HG03103 (cell line): ENCODE data around the gene POP7.
"Not testable (repeated sequence)": the region's sequence is repeated elsewhere in the genome, so short reads cannot be mapped to it uniquely, and the experiment has no call there.

Experiments
- ATAC-seq: cut with Tn5 transposase; IDR thresholded peaks from one replicate; pipeline ENCODE4 v1.9.1; 2021; ENCODE audit warnings: low read depth; ENCODE audit not compliant: unreplicated experiment

Gene POP7

DNA sequence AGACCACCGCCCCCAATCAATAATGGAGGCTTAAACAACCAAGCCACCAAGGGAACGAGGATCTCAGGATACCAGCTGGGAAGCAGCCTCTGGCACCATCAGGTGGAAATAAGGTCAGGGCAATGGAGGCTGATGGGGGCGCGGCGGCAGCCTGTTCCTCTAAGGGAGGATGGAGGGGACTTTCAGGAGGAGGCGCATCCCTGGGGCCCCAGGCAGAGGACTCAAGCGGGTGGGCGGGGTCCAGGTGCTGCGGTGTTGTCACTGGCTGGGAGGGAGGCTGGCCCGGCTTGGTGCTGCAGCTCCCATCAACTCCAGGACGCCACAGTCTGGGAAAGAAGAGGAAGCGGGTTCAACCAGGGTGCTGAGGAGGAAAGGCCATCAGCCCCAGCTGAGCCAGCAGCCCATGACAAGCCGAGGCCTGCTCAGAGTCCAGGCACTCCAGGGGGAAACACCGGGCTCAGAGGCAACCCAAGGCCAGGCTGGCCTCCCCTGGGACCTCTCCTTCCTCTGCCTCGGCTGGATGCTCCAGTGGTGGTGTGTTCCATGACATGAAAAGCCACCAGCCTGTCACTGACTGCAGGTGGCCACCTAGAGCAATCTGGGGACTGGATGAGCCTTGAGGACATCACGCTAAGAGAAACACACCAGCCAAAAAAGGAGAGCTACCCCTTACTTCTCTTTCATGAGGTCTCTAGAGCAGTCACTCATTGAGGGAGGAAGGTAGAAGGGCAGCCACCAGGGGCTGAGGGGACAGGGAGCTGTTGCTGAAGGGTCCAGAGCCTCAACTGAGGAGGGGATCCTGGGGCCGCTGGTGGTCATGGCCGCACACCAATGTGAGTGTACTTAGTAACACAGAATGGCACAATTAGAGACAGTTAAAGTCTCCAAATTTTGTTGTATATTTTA, 16.4 kb upstream of the POP7 start:
- no peak for ATAC-seq

DNA sequence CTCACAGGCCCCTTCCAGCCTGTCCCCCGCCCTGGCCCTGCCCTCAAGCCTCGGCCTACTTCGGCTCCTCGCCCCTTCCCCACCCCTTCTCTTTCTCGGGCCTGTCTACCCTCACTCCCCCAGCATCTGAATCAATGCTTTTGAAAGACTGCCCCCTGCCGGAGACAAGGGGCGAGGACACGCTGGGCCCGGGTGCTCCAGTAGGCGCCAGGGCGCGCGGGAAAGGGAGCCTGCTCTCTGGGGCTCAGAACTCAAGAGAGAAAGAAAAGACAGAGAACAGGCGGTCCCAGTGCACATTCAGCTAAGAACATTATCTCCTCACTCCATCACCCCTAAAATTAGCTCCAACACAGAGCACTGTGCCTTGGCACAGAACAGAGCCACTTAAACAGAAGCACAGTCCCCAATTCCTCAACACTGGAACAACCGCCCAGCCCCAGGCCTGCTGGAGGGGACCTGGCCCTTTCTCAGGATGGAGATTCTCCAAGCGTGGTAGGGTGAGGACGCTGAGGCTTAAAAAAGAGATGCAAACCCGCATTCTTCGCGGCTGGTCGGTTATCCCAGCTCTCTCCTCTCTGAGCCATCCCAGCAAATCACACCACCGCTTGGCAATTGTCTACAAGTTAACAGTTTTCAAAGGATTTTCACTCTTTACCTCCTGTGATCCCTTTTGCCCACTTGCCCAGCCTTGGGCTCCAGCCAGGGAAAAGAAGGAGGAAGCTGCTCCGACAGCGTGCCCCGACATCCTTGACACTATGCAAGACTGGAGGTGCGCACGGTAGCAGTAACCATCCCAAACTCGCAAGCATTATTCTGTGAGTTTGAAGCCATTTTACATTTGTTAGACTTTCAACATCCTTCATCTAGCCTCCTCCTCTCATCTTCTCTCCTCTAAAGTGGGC, 14.0 kb upstream of the POP7 start:
- ATAC-seq, result peak; percentile 35

DNA sequence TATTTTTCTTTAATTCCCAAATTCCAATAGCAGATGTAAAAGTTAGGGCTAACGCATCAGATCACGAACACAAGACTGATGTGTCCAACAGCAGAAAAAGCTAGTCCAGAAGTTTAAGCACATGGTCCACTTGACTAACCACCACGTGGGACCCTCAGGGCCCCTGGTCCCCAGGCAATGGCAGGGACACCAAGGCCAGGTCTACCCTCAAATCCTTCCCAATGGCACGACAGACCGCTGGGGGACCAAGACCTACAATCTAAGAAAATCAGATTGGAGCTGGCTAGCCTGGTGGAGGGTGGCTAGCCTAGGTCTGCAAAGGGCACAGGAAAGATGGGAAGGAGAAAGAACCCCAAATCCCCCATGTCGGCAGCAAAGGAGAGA, 13.4 kb upstream of the POP7 start:
- ATAC-seq, result no peak

DNA sequence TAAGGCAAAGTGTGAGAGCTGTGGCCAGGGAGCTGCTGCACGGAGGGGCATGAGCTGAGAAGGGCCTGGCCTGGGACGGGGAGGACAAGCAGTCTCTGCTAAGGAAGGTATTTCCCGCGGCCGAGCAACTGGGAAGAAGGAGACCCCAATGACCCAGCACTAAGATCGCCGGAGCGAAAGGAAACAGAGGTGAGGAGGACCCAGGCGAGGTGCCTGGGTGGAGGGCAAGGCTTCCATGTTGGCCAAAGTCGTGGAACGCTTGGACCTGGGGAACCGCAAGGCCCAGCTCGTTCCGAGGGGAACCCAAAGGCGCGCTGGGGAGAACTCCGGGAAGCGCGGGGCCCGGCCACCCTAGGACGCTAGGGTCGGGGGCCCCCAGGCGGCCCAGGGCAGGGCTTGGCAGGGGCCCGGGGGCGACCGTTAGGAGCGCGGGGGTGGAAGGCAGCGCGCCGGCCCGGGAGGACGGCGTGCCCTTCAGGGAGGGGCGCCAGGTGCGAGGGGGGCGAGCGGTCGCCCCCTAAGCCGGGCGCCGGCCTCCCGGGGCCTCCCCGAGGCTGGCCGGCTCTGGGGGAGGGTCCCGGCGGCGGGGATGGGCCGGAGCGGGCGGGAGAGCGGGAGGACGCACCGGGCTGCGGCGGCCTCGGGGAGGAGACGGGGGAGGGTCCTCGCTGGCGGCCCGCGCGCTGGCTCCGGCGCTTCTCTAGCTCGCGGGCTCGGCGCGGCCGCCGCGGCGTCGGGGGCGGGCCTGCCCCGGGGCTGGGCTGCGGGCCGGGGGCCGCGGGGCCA, 12.4 kb upstream of the POP7 start:
- no peak for ATAC-seq

DNA sequence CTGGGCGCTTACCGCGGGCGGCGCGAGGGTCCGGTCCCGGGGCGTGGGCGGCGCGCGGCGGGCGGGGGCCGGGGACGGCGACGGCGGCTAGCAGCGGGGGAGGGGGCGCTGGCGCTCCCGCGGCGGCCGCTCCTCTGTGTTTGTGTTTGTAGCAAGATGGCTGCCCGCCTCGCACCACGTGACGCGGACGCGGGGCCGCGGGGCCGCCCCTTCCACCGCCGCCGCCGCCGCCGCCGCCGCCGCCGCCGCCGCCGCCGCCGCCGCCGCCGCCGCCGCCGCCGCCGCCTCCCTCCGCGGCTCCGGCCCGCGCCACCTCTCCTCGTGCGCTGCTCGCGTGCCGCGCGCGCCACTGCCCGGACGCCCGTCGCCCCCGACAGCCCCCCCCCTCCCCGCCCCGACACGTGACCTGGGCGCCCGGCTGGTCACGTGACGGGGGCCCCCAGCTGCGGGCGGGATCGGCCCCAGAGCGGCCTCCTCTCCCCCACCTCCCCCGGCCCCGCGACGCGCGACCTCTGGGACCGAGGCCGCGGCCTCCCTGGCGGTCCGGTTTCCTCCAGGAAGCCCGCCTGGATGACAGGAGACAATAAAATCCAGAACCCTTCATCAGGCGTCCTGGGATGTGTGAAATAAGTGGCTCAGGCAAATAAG, 11.7 kb upstream of the POP7 start, which contains the start of gene GIGYF1:
Gene GIGYF1, minus strand, starts transcription at position 153 of the 648 bp plus-strand sequence. CDS start 6,012 bp downstream, outside the sequence.
- ATAC-seq, result no peak

DNA sequence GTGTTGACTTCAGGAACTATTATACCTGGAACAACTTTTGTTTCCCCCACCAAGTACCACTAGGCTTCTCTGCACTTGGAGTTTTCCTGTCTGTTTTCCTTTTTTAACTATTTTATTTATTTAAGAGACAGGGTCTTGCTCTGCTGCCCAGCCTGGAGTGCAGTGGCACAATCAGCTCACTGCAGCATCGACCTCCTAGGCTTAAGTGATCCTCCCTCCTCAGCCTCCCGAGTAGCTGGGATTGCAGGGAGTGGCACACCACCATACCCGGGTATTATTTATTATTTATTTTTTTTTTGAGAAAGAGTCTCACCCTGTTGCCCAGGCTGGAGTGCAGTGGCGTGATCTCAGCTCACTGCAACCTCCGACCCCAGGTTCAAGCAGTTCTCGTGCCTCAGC, 9.8 kb upstream of the POP7 start:
- ATAC-seq, result no peak

DNA sequence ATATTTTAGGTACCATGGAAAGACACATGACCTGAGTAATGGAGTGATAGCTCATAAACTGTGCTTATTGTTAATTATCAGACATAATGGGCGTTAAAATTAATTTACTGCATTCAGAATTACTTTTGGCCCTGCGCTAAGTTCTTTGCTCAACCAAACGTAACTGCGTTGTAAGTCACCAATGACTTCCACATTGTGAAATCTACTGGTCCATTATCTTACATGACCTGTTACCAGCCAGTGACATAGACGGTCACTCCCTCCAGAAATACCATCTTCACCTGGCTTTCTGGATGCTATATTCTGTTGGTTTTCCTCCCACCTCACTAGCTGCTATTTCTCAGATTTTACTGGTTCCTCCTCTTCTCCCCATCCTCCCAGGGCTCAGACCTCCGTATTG, 6.9 kb upstream of the POP7 start:
- no peak for ATAC-seq

DNA sequence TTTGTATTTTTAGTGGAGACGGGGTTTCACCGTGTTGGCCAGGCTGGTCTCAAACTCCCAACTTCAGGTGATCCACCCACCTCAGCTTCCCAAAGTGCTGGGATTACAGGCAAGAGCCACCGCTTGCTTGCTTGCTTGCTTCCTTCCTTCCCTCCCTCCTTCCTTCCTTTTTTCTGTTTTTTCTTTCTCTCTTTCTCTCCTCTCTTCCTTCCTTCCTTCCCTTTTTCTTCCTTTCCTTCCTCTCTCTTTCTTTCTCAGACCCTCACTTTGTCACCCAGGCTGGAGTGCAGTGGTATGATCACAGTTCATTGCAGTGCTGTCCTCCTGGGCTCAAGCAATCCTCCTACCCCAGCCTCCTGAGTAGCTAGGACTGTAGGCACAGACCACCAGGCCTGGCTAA, 4.8 kb upstream of the POP7 start:
- not testable (repeated sequence) for ATAC-seq

DNA sequence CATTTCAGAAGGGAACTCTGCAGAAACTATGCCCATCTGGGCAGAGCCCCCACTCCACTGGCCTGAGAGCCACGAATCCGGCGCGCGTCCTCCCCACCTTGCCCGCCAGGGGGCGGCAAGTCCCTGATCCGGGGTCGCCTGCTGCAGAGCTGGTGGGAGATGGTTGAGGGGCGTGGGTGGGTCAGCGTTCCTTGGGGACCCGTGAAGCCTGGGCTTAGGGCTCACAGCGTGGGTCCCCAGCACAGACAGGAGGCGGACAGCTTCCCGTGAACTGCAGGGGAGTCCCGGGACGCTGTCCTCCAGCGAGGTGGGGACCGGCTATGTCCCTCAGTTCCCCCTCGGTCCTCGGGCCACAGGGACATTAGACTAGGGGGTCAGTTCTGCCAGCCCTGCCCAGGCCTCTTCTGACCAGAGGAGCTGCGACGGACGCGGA, 585 bp upstream of the POP7 start:
- ATAC-seq, result peak; percentile 49

DNA sequence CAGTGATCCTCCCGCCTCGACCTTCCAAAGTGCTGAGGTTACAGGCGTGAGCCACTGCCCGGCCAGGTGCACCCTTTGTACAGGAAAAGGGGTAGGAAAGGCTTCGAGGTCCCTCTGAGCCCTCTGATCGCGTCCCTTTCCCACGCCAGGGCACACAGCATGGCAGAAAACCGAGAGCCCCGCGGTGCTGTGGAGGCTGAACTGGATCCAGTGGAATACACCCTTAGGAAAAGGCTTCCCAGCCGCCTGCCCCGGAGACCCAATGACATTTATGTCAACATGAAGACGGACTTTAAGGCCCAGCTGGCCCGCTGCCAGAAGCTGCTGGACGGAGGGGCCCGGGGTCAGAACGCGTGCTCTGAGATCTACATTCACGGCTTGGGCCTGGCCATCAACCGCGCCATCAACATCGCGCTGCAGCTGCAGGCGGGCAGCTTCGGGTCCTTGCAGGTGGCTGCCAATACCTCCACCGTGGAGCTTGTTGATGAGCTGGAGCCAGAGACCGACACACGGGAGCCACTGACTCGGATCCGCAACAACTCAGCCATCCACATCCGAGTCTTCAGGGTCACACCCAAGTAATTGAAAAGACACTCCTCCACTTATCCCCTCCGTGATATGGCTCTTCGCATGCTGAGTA, 871 bp downstream of the POP7 start:
- no peak for ATAC-seq

DNA sequence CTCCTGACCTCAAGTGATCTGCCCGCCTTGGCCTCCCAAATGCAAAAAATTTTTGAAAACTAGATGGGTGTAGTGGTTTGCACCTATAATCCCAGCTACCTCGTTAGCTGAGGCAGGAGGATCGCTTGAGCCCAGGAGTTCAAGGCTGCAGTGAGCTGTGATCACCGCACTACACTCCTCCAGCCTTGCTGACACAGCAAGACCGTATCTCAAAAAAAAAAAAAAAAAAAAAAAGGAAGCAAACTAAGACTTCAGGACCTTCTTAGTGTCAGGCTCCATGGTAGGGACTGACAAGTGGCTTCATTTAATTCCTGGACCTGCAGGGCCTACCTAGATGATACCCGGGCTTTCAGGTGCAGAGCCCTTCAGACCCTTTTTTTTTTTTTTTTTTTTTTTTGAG, 2.5 kb downstream of the POP7 start:
- ATAC-seq, result no peak

DNA sequence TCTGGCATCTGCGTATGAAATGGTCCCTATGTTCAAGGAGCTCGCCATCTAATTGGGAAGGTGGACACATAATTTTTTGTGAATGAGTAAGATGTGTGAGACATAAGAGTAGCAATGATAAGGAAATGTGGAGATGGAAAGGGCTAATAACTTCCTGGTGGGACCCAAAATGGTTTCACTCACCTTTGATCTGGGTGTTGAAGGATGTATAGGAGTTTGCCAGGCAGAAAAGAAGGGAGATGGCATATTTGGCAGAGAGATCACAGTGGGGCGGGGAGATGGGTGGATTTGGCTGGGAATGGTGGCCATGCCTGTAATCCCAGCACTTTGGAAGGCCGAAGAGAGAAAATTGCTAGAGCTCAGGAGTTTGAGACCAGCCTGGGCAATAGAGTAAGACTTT, 4.5 kb downstream of the POP7 start:
- ATAC-seq, result no peak

DNA sequence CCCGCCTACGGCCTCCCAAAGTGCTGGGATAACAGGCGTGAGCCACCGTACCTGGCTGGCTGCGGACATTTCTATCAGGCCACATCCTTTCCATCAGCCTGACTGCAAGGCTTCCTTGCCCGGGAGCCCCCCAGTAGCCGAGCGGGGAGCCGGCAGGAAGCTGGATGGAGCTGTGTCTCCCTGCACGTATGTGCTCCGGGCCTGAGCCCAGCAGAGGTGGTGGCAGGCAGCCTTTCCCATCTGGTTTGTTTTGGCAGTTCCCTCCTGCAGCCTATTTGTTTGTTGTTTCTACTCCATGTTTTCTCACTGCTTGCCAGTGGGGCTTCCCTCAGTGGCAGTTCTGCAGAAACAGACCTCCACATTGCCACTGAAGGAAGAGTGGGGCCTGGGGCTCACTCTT, 5.4 kb downstream of the POP7 start:
- no peak for ATAC-seq

DNA sequence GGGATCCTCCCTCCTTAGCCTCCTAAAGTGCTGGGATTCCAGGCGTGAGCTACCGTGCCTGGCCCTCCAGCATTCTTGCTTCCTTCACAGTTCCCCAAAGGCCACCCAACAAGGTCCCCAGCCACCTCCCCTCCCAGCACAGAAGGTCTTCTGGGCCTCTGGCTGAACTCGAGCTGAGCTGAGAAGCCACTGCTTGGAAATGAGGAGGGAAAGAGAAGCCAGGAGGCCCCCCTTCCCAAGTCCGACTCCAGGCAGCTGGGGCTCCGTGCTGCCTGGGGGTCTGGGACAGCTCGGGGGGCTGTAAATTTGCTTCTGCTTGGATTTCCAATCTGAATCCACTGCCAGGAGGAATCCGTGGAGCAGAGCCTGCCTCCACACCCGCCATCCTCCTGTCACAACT, 8.8 kb downstream of the POP7 start:
- ATAC-seq, result no peak

DNA sequence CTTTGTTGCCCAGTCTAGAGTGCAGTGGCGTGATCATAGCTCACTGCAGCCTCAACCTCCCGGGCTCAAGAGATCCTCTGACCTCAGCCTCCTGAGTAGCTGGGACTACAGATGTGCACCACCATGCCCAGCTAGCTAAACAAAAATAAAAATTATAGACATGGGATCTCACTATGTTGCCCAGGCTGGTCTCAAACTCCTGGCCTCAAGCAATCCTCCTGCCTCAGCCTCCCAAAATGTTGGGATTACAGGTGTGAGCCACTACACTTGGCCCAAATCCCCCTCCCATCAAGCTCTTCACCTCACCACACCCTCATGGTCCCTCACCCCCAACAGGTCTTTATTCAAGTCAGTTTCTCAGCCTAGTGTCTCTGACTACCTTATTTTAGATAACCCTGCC, 11.2 kb downstream of the POP7 start:
- ATAC-seq, result not testable (repeated sequence)

DNA sequence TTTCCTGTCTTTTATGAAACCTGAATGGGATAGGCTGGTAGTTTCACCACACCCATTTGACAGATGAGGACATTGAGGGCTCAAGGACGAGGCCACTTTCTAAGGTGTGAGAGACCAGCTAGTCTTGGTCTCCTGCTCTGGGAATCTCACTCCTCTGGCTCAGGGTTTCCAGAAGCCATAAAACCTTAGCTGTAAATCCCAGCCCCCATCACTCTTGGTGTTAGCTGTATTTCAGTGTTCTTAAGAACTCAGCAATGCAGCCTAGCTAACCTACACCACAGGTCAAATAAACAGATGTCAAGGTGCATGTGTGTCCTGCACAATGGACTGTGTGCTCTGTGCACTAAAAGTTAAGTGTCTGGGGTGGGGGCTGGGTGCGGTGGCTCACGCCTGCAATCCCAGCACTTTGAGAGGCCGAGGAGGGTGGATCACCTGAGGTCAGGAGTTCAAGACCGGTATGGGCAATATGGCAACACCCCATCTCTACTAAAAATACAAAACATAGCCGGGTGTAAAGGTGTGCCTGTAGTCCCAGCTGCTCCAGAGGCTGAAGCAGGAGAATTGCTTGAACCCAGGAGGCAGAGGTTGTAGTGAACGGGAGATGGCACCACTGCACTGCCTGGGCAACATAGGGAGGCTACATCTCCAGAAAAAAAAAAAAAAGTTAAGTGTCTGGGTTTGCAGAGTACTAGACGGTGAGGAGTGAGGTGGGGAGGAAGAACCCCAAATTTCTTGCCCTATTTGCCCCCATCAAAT, 13.8 kb downstream of the POP7 start:
- ATAC-seq, result no peak

DNA sequence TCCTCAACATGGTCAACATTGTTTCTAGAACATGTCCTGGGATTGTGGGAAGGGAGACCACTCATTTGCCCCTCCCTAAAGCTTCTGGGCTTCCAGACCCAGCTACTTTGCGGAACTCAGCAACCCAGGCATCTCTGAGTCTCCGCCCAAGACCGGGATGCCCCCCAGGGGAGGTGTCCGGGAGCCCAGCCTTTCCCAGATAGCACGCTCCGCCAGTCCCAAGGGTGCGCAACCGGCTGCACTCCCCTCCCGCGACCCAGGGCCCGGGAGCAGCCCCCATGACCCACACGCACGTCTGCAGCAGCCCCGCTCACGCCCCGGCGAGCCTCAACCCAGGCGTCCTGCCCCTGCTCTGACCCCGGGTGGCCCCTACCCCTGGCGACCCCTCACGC, 14.4 kb downstream of the POP7 start, which contains the start of gene EPO:
Gene EPO, plus strand, starts transcription at position 190 of the 392 bp plus-strand sequence. CDS start 513 bp downstream, outside the sequence.
- no peak for ATAC-seq

DNA sequence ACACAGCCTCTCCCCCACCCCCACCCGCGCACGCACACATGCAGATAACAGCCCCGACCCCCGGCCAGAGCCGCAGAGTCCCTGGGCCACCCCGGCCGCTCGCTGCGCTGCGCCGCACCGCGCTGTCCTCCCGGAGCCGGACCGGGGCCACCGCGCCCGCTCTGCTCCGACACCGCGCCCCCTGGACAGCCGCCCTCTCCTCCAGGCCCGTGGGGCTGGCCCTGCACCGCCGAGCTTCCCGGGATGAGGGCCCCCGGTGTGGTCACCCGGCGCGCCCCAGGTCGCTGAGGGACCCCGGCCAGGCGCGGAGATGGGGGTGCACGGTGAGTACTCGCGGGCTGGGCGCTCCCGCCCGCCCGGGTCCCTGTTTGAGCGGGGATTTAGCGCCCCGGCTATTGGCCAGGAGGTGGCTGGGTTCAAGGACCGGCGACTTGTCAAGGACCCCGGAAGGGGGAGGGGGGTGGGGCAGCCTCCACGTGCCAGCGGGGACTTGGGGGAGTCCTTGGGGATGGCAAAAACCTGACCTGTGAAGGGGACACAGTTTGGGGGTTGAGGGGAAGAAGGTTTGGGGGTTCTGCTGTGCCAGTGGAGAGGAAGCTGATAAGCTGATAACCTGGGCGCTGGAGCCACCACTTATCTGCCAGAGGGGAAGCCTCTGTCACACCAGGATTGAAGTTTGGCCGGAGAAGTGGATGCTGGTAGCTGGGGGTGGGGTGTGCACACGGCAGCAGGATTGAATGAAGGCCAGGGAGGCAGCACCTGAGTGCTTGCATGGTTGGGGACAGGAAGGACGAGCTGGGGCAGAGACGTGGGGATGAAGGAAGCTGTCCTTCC, 15.0 kb downstream of the POP7 start:
- no peak for ATAC-seq
